ENCODE data around the gene PDK3. TPM values are rescaled to one million over a fixed set of nuclear protein-coding genes. Genes with fewer than 3 reads are reported as not detected.
A peak's percentile ranks its signal among the peaks of the same experiment; 100 is the strongest.

The PDK3 gene
- 10 to 100 TPM; 12.5 to 13.3 (median 12.6) TPM for total RNA-seq

DNA sequence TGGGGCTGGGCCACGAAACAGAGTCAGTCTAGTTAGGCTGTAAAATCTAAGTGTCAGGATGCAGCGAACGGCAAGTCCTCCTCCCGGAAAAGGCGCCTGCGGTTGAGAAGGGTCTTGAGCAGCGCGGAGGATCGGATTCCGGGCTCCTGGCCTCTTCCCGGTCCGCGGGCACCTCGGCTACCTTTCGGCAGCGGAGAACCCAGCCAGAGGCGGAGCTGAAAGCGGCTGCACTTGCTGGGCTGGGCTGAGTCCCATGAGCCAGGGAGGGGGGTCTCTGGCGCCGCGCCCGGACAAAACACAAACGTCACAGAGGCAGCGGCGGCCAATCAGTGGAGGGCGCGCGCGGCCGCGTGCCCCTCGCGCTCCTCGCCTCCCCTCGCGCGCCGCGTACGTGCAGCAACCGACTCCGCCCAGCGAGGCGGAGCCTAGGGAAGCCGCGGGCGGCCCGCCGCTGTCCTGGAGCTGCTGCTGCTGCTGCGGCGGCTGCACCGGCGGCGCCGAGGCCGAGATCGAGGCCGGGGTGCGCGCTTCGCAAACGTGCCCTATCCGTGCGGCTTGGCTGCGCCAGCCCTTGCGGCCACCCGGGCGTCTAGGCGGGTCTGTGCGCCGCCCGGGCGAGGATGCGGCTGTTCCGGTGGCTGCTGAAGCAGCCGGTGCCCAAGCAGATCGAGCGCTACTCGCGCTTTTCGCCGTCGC is at the start of gene PDK3:
PDK3 (plus strand) TSS at position 451 of the 696 bp plus-strand sequence; CDS start at position 621, 170 bp downstream.
- no peaks in the 10 kb centered on the region for H3K27me3 Mint-ChIP-seq (ENCODE audit: low read depth)
- H3K4me1 Mint-ChIP-seq (ENCODE audit: low read depth) = peaks cover 37% of the 10 kb centered on the region
- H3K4me3 Mint-ChIP-seq = peak within 1 kb of the TSS; percentile 83
- H3K36me3 Mint-ChIP-seq (ENCODE audit: insufficient read depth) = no peaks in the 10 kb centered on the region
- DNase-seq (peak; percentile 80), ATAC-seq (peak; percentile 97 to 98)
- no peaks in the 10 kb centered on the region for H3K9me3 Mint-ChIP-seq

DNA sequence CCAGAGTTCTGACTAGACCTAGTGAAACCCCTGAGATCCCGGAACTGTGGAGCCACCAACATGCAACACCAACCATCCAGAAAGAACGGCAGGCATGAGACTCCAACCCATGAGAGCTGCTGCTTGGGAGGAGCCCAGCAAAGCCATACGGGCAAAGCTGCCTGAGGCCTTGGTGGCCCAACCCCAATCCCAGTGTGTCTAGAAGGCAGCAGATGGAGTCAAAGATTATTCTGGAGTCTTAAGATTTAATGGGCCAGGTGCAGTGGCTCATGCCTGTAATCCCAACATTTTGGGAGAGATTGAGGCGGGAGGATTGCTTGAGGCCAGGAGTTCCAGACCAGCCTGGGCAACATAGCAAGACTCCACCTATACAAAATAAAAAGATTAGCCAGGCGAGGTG is 49.2 kb upstream of the PDK3 start:
- H3K9me3 Mint-ChIP-seq = no peaks in the 10 kb centered on the region
- no peak for DNase-seq
- ATAC-seq = no peak
- no peaks in the 10 kb centered on the region for H3K4me1 Mint-ChIP-seq (ENCODE audit: low read depth)
- no peaks in the 10 kb centered on the region for H3K36me3 Mint-ChIP-seq (ENCODE audit: insufficient read depth)
- H3K27me3 Mint-ChIP-seq (ENCODE audit: low read depth) = no peaks in the 10 kb centered on the region
- H3K4me3 Mint-ChIP-seq = no peak overlapping the region

DNA sequence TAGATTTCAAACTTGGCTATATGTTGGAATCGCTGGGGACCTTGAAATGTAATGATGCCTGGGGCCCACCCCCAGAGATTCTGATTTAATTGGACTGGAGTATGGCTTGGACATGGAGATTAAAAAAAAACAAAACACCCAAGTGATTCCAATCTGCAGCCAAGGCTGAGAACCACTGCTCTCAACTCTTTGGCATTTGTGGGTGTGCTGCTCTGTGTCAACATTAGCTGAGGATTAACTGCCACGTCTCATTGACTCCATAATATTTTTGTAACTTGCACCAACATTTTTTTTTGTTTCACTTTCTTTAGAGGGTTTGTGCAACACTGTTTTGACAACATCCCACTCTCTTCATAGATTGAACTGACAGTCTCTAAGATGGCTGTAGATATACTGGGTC is 41.1 kb upstream of the PDK3 start:
- ATAC-seq = no peak
- Mint-ChIP-seq H3K4me1 (ENCODE audit: low read depth) (peaks cover 10% of the 10 kb centered on the region), H3K27me3 (ENCODE audit: low read depth) (no peaks in the 10 kb centered on the region), H3K4me3 (no peak overlapping the region), H3K9me3 (no peaks in the 10 kb centered on the region), H3K36me3 (ENCODE audit: insufficient read depth) (no peaks in the 10 kb centered on the region)
- no peak for DNase-seq

DNA sequence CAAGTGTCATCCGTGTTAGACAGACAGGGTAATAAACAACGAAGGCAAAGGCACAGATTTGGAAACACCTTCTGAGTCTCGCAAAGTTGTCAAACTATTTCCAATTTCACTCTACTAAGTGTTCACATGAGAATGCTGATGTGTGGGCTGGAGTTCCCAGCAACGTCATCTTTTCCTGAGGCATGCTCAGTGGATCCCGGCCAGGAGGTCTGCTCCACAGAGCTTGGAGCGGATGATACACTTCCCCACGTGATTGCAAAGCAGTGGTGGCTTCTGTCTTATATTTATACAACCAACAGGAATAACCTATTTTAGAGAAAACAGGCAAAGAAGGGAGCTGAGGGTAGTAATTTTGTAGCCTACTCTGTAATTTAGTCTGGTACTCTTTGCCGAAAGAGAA is 40.1 kb upstream of the PDK3 start:
- Mint-ChIP-seq H3K27me3 (ENCODE audit: low read depth) (no peaks in the 10 kb centered on the region), H3K36me3 (ENCODE audit: insufficient read depth) (no peaks in the 10 kb centered on the region), H3K9me3 (no peaks in the 10 kb centered on the region), H3K4me1 (ENCODE audit: low read depth) (peaks cover 10% of the 10 kb centered on the region), H3K4me3 (no peak overlapping the region)
- DNase-seq (no peak), ATAC-seq (no peak)

DNA sequence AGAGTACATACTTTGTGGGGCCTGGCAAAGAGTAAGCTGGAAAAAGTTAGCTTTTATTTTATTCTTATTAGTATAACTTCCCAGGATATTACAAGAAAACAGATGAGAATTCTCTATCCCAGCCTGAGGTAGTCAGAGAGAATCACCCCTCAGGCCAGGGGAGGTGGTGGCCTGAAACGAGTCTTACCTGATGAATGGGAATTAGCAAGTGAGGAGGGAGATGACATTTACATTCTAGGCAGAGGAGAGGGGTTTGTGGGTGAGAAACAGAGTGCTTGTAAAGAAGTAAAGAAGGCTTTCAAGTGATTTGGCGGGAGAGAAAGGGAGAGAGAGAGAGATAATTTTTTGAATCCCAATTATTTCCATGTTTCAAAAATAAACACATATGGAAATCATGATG is 39.3 kb upstream of the PDK3 start:
- Mint-ChIP-seq H3K4me3 (no peak overlapping the region), H3K9me3 (no peaks in the 10 kb centered on the region), H3K4me1 (ENCODE audit: low read depth) (peaks cover 10% of the 10 kb centered on the region), H3K36me3 (ENCODE audit: insufficient read depth) (no peaks in the 10 kb centered on the region), H3K27me3 (ENCODE audit: low read depth) (no peaks in the 10 kb centered on the region)
- DNase-seq (no peak), ATAC-seq (no peak)

DNA sequence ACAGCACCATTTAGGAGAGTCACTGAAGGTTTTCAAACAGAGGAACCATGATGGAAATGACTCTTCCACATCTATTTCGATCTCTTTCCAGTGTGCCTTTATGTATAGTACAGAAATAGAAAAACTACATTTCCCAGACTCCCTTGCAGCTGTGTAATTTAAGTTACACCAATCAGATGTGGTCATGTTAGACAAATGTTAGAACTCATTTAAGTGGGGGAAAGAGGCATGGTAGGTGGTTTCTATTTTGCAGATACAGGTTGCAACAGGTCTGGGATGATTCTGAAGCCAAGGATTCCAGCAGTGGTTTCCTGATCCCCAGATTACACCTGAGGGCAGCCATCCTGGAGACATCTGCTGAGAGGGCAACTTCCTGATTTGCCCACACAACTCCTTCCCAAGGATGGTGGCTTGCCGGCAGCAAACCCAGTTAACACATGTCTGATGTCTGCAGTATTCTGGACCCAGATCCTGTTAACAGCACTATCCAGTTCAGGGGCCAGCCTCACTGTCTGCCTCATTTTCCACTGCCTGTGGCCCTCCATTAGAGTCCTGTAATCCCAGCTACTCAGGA is 38.7 kb upstream of the PDK3 start:
- ATAC-seq (peak; percentile 48 to 54), DNase-seq (no peak)
- Mint-ChIP-seq H3K4me1 (ENCODE audit: low read depth) (peaks cover 10% of the 10 kb centered on the region), H3K27me3 (ENCODE audit: low read depth) (no peaks in the 10 kb centered on the region), H3K9me3 (no peaks in the 10 kb centered on the region), H3K36me3 (ENCODE audit: insufficient read depth) (no peaks in the 10 kb centered on the region), H3K4me3 (no peak overlapping the region)

DNA sequence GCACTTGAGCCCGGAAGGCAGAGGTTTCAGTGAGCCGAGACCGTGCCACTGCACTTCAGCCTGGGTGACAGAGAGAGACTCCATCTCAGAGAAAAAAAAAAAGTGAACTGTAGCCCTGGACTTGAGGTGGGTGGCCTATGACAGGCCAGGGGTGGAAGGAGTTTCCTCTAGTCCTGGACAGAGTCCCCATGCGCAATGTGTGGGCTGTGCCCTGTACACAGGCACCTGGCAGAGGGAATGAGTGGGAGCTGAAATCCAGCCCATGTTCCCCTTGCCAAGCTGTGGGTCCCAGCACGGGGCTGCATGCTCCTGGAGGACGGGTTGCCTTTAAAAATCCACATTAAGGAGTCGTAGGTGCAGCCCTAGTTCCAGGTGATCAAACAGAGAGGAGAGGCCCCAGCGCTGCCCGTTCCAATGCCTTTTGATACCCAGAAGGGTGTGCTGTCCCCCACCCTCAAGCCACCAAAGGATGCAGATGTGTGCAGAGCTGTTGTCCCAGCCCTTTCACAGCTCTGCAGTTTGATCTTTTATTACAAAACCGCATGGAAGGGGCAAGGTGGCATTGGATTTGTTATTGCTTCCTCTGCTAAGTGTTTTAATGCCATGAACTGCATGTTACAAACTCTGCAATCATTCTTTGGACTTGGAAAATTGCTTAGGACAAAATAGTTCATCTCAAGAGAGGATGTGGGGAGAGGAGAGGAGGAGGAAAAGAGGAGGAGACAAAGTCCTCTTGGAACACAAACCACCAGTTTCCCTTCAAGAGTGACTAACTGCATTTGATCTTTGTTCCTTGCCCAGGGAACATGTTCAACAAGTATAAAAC is 38.0 kb upstream of the PDK3 start:
- H3K4me1 Mint-ChIP-seq (ENCODE audit: low read depth) = peaks cover 10% of the 10 kb centered on the region
- no peaks in the 10 kb centered on the region for H3K9me3 Mint-ChIP-seq
- H3K27me3 Mint-ChIP-seq (ENCODE audit: low read depth) = no peaks in the 10 kb centered on the region
- H3K36me3 Mint-ChIP-seq (ENCODE audit: insufficient read depth) = no peaks in the 10 kb centered on the region
- no peak for DNase-seq
- no peak overlapping the region for H3K4me3 Mint-ChIP-seq
- no peak for ATAC-seq

DNA sequence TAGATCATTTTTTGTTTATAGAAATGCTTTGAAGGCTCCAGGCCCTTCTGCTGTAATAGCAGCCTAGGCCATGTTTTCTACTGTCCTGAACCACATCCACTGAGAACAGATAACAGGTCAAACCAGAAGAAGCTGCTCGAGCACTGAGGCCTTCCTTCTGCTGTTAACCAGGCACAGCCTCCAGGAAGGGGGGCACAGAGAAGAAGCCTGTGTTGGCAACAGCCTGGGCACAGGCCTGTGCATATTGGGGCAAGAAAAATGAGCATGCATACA is 37.4 kb upstream of the PDK3 start:
- H3K4me3 Mint-ChIP-seq = no peak overlapping the region
- peaks cover 10% of the 10 kb centered on the region for H3K4me1 Mint-ChIP-seq (ENCODE audit: low read depth)
- DNase-seq (no peak), ATAC-seq (no peak)
- no peaks in the 10 kb centered on the region for H3K27me3 Mint-ChIP-seq (ENCODE audit: low read depth)
- no peaks in the 10 kb centered on the region for H3K9me3 Mint-ChIP-seq
- no peaks in the 10 kb centered on the region for H3K36me3 Mint-ChIP-seq (ENCODE audit: insufficient read depth)

DNA sequence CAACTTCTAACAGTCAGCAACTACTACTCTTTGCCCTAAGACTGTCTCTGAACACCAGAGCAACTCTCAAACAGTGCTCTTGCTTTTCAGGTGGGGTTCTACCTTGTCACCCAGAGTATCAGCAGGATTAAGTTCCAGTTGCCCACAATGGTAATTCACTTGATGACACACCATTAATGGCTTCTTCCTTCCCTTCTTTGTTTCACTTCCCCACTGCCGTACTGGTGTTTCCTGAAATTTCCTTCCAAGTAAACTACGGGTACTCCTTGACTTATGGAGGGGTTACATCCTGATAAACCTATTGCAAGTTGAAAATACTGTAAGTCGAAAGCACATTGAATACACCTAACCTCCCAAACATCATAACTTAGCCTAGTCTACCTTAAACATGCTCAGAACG is 36.6 kb upstream of the PDK3 start:
- Mint-ChIP-seq H3K4me3 (no peak overlapping the region), H3K27me3 (ENCODE audit: low read depth) (no peaks in the 10 kb centered on the region), H3K4me1 (ENCODE audit: low read depth) (peaks cover 10% of the 10 kb centered on the region), H3K9me3 (no peaks in the 10 kb centered on the region), H3K36me3 (ENCODE audit: insufficient read depth) (no peaks in the 10 kb centered on the region)
- ATAC-seq (no peak), DNase-seq (no peak)

DNA sequence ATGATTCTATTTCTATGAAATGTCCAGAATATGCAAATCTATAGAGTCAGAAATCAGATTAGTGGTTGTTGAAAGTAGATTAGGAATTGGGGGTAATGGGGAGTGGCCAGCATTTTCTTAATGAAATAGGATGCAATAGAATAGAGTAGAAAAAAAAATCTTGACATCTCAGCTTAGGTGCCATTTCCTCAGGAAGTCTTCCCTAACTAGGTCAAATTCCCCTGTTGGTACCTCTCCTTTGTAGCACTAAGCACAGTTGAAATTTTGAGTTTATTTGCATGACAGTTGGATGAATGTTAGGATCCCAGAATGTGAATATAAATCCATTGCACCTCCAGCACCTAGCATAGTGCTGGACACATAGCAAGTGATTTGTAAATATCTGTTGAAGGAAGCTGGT is 30.0 kb upstream of the PDK3 start:
- no peaks in the 10 kb centered on the region for H3K36me3 Mint-ChIP-seq (ENCODE audit: insufficient read depth)
- DNase-seq (no peak), ATAC-seq (no peak)
- H3K9me3 Mint-ChIP-seq = no peaks in the 10 kb centered on the region
- H3K27me3 Mint-ChIP-seq (ENCODE audit: low read depth) = no peaks in the 10 kb centered on the region
- H3K4me3 Mint-ChIP-seq = no peak overlapping the region
- H3K4me1 Mint-ChIP-seq (ENCODE audit: low read depth) = peaks cover 11% of the 10 kb centered on the region

DNA sequence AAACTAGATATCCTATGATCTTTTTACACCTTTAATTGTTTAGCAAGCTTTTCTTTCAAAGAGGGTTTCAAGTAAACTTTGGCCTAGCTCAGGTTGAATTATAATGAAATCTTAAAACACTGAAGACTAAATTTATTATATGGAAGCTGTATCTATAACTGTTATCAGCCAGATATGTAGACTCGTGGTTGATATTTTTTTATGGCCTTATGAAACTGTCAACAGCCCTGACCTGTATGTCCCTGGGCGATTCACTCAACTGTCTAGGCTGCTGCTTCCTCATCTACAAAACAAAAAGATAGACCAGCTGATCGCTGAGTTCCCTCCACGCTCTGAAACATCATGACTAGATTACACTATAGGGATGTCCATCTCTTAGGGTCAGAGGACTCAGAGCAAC is 21.2 kb upstream of the PDK3 start:
- H3K27me3 Mint-ChIP-seq (ENCODE audit: low read depth) = no peaks in the 10 kb centered on the region
- no peak for ATAC-seq
- no peaks in the 10 kb centered on the region for H3K4me1 Mint-ChIP-seq (ENCODE audit: low read depth)
- H3K36me3 Mint-ChIP-seq (ENCODE audit: insufficient read depth) = no peaks in the 10 kb centered on the region
- no peak overlapping the region for H3K4me3 Mint-ChIP-seq
- no peak for DNase-seq
- no peaks in the 10 kb centered on the region for H3K9me3 Mint-ChIP-seq

DNA sequence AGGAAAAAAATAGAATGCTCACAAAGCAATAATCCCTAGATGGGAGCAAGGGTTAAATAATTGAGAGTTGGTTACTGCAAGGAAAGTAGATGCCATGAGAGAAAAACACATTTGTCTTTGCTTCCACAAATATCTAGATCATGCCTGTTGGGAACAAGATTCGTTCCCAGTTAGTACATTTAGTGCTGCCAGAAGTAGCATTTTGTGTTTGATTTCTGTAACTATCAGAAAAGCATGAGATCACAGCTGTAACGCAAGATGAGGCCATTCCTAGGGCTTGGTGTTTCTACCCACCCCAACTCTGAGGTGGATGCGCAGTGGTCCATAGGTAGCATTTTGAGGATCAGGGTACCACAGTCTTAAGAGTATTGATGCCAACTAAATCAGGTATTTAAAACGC is 20.4 kb upstream of the PDK3 start:
- Mint-ChIP-seq H3K9me3 (no peaks in the 10 kb centered on the region), H3K27me3 (ENCODE audit: low read depth) (no peaks in the 10 kb centered on the region), H3K4me3 (no peak overlapping the region), H3K4me1 (ENCODE audit: low read depth) (no peaks in the 10 kb centered on the region), H3K36me3 (ENCODE audit: insufficient read depth) (no peaks in the 10 kb centered on the region)
- no peak for DNase-seq
- no peak for ATAC-seq

DNA sequence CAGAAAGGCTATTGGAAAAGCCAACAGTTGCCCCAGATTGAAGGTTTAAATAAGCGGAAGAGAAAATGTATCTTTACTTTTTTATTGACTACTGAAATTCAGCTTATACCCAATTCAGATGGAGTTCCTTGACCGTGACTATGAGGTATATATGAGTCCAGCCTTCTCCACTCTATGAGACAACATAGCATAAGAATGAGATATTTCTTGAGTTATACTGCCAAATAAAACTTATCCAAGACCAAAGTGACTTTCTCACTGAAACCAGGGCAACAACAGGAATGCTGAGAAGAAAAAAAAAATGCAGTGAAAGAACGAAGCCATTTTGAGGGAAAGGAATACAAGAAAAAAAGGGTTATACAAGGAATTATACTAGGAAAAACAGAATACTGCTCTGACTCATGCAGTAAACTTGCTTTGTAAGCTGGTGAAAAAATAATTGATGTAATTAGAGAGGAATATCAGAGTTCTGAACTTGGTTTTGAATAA is 16.3 kb upstream of the PDK3 start:
- Mint-ChIP-seq H3K9me3 (no peaks in the 10 kb centered on the region), H3K27me3 (ENCODE audit: low read depth) (no peaks in the 10 kb centered on the region), H3K4me1 (ENCODE audit: low read depth) (no peaks in the 10 kb centered on the region), H3K4me3 (no peak overlapping the region), H3K36me3 (ENCODE audit: insufficient read depth) (no peaks in the 10 kb centered on the region)
- DNase-seq (no peak), ATAC-seq (no peak)

DNA sequence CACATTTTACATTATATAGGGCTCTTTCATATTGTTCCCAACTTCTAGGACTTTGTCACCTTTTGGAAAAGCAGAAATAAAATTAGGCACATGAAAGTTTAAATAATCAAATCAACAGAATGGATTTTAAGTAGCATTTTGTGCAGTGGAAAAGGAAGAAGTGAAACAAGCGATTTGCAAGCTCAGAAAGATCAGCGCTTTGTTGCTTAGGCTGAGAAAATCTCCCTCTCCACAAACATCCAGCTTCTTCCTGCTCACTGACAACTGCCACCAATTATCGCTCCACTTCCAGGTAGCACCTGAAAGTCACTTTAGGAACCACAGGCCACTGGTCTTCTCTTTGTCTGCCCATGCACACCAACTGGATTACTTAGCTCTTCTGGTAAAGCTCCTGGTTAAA is 2.0 kb upstream of the PDK3 start:
- Mint-ChIP-seq H3K4me3 (no peak overlapping the region), H3K27me3 (ENCODE audit: low read depth) (peaks cover 2% of the 10 kb centered on the region), H3K4me1 (ENCODE audit: low read depth) (peaks cover 27% of the 10 kb centered on the region), H3K9me3 (no peaks in the 10 kb centered on the region), H3K36me3 (ENCODE audit: insufficient read depth) (no peaks in the 10 kb centered on the region)
- no peak for DNase-seq
- ATAC-seq = no peak

DNA sequence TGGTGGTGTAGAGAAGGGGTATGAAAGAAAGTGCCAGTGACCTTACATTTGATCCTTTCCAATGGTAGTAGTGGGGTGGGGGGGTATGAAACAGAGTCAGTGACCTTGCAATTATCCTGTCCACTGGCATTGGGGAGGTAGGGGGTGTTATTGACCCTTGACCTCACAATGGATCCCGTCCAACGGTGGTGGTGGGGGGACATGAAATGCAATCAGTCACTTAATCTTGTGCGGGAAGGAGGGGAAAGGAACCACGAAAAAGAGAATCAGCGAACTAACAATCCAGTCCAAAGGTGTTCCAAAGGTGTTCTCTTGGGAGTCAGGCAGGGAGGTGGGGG is 619 bp upstream of the PDK3 start:
- ATAC-seq (no peak), DNase-seq (no peak)
- H3K4me1 Mint-ChIP-seq (ENCODE audit: low read depth) = peaks cover 36% of the 10 kb centered on the region
- H3K36me3 Mint-ChIP-seq (ENCODE audit: insufficient read depth) = no peaks in the 10 kb centered on the region
- no peaks in the 10 kb centered on the region for H3K9me3 Mint-ChIP-seq
- peaks cover 1% of the 10 kb centered on the region for H3K27me3 Mint-ChIP-seq (ENCODE audit: low read depth)
- H3K4me3 Mint-ChIP-seq = peak overlapping the region; percentile 83

Measured in activated T-cell treated with anti-CD3 and anti-CD28 coated beads, Interleukin-2, amount 50 U/mL, for 4 hours (primary cell).